A673 (cell line): ENCODE results near the gene CHD9. TPM values are rescaled to one million over a fixed set of nuclear protein-coding genes. Genes with fewer than 3 reads are reported as not detected.

Source experiments
- BruUV-seq: library from RNA; stranded (reverse); fragments of 400-500 nt; replicated peaks from 2 replicates; lab custom pipeline; 2021; lab: Mats Ljungman, UMichigan
- CTCF ChIA-PET: fragments of 300-600 bp; sonication (Branson Sonifier 250); formaldehyde crosslinking; loops from one replicate; lab custom pipeline; 2022; ENCODE audit warnings: antibody characterized with exemption; lab: Charles Lee
- POLR2A ChIA-PET: fragments of 300-600 bp; sonication (Branson Sonifier 250); formaldehyde crosslinking; loops from one replicate; lab custom pipeline; 2022; ENCODE audit warnings: antibody characterized with exemption; ENCODE audit not compliant: low non-redundant PET; lab: Charles Lee
- DNase-seq: peaks from one replicate; pipeline ENCODE4 v3.0.0-alpha.2; 2015; ENCODE audit warnings: low spot score
- H3K27ac ChIP-seq: fragments of 200-600 bp; sonication (generic); 2 replicates; pipeline ENCODE4 v1.5.1; 2016; ENCODE audit warnings: mixed run types, low read depth, mild to moderate bottlenecking, mixed read lengths, antibody characterized with exemption, low read length; ENCODE audit not compliant: poor library complexity, severe bottlenecking
- H3K27me3 ChIP-seq: fragments of 200-600 bp; sonication (generic); replicated peaks from 2 replicates; pipeline ENCODE4 v1.6.1; 2017; ENCODE audit warnings: mixed run types, low read depth, mild to moderate bottlenecking, mixed read lengths, antibody characterized with exemption, low read length; ENCODE audit not compliant: insufficient read depth, poor library complexity
- H3K36me3 ChIP-seq: fragments of 200-600 bp; sonication (generic); 2 replicates; pipeline ENCODE4 v1.6.1; 2016; ENCODE audit warnings: mixed run types, mild to moderate bottlenecking, mixed read lengths, antibody characterized with exemption, low read length; ENCODE audit not compliant: insufficient read depth, poor library complexity, severe bottlenecking
- H3K4me1 ChIP-seq: fragments of 200-600 bp; sonication (generic); 2 replicates; pipeline ENCODE4 v1.6.1; 2017; ENCODE audit warnings: mixed run types, mild to moderate bottlenecking, mixed read lengths, antibody characterized with exemption, low read length; ENCODE audit not compliant: insufficient read depth, poor library complexity, severe bottlenecking
- H3K4me3 ChIP-seq: fragments of 200-600 bp; sonication (generic); 2 replicates; pipeline ENCODE4 v1.5.1; 2016; ENCODE audit warnings: low read depth, mixed run types, mild to moderate bottlenecking, mixed read lengths, low read length; ENCODE audit not compliant: poor library complexity, severe bottlenecking
- H3K9me3 ChIP-seq: fragments of 200-600 bp; sonication (generic); 2 replicates; pipeline ENCODE4 v1.6.1; 2016; ENCODE audit warnings: mixed run types, low read depth, mild to moderate bottlenecking, mixed read lengths, antibody characterized with exemption, low read length; ENCODE audit not compliant: poor library complexity, severe bottlenecking
- CTCF ChIP-seq: fragments of 300-800, 200-600 bp; sonication (generic); conservative IDR thresholded peaks from 2 replicates; pipeline ENCODE4 v1.5.1; 2017; ENCODE audit warnings: low read depth, mild to moderate bottlenecking, antibody characterized with exemption, low read length, moderate library complexity, mixed read lengths
- EZH2 ChIP-seq: fragments of 200-600 bp; sonication (generic); IDR thresholded peaks from 2 replicates; pipeline ENCODE4 v1.6.1; 2017; ENCODE audit warnings: borderline replicate concordance, low read depth, mild to moderate bottlenecking, mixed read lengths, antibody characterized with exemption, low read length; ENCODE audit not compliant: poor library complexity, severe bottlenecking
- intact Hi-C: fragments of 100-400 bp; cut with micrococcal nuclease; formaldehyde crosslinking; loops from one replicate; pipeline ENCODE4 v1.10.0; 2022; ENCODE audit not compliant: unreplicated experiment
- total RNA-seq: library from RNA; stranded (reverse); gene quantifications from 2 replicates; pipeline ENCODE4 v1.2.3, GENCODE V29; 2021

CHD9 gene
- total RNA-seq, 1 experiment from 2014 or later: 76.8 TPM

- DNase-seq: peak; percentile 98
Measured at GRCh38 chr16:53094013-53094630, 39.3 kb downstream of the CHD9 start.

GRCh38 chr16:53097190-53097589 lies 42.4 kb downstream of the CHD9 start:
- intact Hi-C loops: no loop called here
- TF ChIP-seq EZH2 (no peak), CTCF (no peak)
- CTCF ChIA-PET: interaction anchor here (0.6 kb wide), 1 partner anchor 111 kb away, joined by 4 read pairs; no protein-coding TSS in a partner anchor
- Histone ChIP-seq H3K4me1 (peaks cover 68% of the 10 kb centered on the region), H3K27me3 (no peaks in the 10 kb centered on the region), H3K4me3 (no peak overlapping the region), H3K36me3 (no peaks in the 10 kb centered on the region), H3K9me3 (no peaks in the 10 kb centered on the region), H3K27ac (peak overlapping the region; percentile 92)
- DNase-seq: peak; percentile 70
- BruUV-seq: no TSS peak
- POLR2A ChIA-PET: interaction anchor here (0.6 kb wide), 1 partner anchor 724 kb away, joined by 5 read pairs; no protein-coding TSS in a partner anchor

More at GRCh38 chr16:53094013-53094630, 39.3 kb downstream of the CHD9 start:
- Histone ChIP-seq H3K4me1 (peaks cover 79% of the 10 kb centered on the region), H3K4me3 (no peak overlapping the region), H3K9me3 (no peaks in the 10 kb centered on the region), H3K36me3 (no peaks in the 10 kb centered on the region), H3K27ac (peak overlapping the region; percentile 88), H3K27me3 (no peaks in the 10 kb centered on the region)
- BruUV-seq: no TSS peak
- intact Hi-C loops: no loop called here
- TF ChIP-seq CTCF: no peak
- TF ChIP-seq EZH2: no peak
- ChIA-PET CTCF (no interaction called here), POLR2A (no interaction called here)

- Histone ChIP-seq H3K4me1 (peaks cover 57% of the 10 kb centered on the region), H3K27ac (peak overlapping the region; percentile 92), H3K4me3 (peak overlapping the region; percentile 49), H3K36me3 (no peaks in the 10 kb centered on the region), H3K9me3 (no peaks in the 10 kb centered on the region), H3K27me3 (no peaks in the 10 kb centered on the region)
- TF ChIP-seq CTCF (no peak), EZH2 (no peak)
- peak; percentile 90 for DNase-seq
- ChIA-PET CTCF (interaction anchor here (0.5 to 1.2 kb wide), 2 partner anchors 36 to 44 kb away, joined by 5 to 6 read pairs; partner anchors contain the start of gene CHD9), POLR2A (interaction anchor here (1.7 kb wide), 1 partner anchor 12 kb away, joined by 7 read pairs; no protein-coding TSS in a partner anchor)
- intact Hi-C loops: loop anchor here (1.0 kb wide), 1 partner anchor 43 kb away; no protein-coding TSS in a partner anchor
- TSS peak; percentile 88 for BruUV-seq
Measured at GRCh38 chr16:53098526-53099317, 43.9 kb downstream of the CHD9 start.
